Tongue (tissue), 2 donors: ENCODE data around the gene XXYLT1. TPM values are rescaled to one million over a fixed set of nuclear protein-coding genes. Genes with fewer than 3 reads are reported as not detected.
"Not testable (repeated sequence)": the region's sequence is repeated elsewhere in the genome, so short reads cannot be mapped to it uniquely, and the experiment has no call there.

ENCODE experiments used
- DNase-seq: peaks from one replicate; pipeline ENCODE4 v3.0.0-alpha.2; 2015
- total RNA-seq: library from RNA; depleted of rRNA; stranded (reverse); fragments of >200 nt; gene quantifications from one replicate; pipeline ENCODE4 v1.2.3, GENCODE V29; 2014

Gene XXYLT1
- total RNA-seq, 1 donor from 2014 or later = 29.5 TPM

DNA sequence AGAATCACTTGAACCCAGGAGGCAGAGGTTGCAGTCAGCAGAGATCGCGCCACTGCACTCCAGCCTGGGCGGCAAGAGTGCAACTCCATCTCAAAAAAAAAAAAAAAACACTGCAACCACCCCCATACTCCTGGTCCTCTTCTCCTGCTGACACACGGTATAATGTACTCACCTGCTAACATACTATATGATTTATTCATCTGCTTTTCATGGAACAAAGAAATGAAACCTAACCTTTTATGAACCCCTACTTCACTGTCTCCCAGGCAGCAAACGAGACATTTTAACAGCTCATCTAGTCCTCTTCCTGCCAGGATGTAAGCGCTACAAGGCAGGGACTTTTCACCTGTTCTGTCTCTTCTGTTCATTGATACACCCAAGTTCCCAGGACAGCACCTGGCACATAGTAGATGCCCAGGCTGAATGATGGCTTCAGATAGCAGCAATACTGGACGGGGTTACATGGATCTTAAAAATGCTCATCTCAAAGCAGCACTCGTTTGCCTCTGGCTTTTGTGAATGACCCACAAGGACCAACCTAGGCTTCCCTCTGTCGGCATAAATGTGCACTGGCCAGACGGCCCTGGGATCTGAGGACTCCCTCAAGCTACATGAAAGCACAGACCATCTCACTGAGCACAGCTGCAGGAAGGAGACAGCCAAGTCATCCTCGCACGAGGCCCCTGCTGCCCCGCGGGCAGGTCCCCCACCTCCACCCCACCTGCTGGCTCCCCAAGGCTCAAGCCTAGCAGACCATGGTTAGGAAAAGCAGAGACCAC is 20.3 kb downstream of the XXYLT1 start:
- peak; percentile 79 for DNase-seq

GRCh38 chr3:195249858-195250464 is 21.0 kb downstream of the XXYLT1 start:
- DNase-seq = no peak

GRCh38 chr3:195249057-195249770 is 21.7 kb downstream of the XXYLT1 start:
- DNase-seq = no peak

DNA sequence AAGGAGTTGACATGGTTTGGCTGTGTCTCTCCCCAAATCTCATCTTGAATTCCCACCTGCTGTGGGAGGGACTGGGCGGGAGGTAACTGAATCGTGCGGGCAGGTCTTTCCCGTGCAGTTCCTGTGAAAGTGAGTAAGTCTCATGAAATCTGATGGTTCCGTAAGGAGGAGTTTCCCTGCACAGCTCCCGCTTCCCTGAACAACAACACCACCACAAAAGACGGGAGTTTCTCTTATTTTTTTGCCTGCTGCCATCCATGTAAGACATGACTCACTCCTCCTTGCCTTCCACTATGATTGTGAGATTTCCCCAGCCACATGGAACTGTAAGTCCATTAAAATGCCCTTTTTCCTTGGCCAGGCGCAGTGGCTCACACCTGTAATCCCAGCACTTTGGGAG is 22.7 kb downstream of the XXYLT1 start:
- DNase-seq = no peak

- DNase-seq = no peak
Measured at GRCh38 chr3:195247863-195248189, 23.1 kb downstream of the XXYLT1 start.

- no peak for DNase-seq
Measured at GRCh38 chr3:195247086-195247862, 23.7 kb downstream of the XXYLT1 start.

DNA sequence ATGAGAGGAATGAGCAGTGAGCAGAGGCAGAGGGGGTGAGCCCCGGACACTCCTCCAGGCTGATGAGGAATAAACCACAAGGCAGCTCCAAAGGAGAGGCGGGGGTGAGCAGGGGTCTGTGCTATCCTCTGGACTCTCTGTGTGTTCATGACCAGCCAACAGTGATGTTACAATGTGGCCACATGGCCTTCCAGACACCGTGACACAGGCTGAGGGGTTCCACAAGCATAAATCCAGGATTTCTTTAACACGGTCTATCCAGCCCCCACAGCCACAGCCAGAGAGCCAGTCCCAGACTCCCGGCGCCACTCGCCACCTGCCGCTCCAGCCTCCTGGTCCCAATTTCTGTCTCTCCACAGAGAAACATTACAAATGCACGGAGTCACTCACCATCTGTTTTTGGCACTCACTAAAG is 24.4 kb downstream of the XXYLT1 start:
- peak; percentile 75 for DNase-seq

GRCh38 chr3:195245531-195245951 is 25.4 kb downstream of the XXYLT1 start:
- no peak for DNase-seq

DNA sequence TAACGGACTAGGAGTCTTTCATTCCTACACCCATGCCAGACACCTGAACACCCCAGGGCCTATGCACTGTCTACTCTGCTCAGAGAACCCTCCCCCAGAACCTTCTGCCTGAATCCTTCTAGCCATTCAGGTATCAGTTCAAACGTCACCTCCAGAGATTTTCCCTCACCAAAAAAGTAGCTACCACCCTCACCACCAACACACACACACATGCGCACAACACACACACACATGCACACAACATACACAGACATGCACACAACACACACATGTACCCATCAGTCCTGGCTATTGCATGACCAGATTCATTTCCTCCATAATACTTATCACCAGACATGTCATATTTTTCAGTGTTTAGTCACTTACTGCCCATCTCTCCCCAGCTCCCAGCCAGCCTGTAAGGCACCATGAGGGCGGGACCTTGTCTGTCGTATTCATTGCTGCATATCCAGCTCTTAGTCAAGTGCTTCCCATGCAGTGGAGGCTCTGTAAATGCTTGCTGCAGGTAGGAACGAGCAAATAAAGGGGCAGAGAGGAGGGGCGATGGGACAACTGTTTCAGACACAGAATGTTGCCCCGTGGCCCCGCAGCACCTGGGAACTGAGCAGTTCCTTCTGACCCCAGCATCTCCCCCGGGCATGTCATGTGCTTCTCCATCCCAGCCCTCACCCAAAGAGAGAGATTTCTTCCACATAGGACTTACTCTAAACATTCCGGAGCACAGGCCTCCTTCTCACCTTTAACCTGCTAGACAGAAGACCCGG is 29.2 kb downstream of the XXYLT1 start:
- DNase-seq = no peak

DNA sequence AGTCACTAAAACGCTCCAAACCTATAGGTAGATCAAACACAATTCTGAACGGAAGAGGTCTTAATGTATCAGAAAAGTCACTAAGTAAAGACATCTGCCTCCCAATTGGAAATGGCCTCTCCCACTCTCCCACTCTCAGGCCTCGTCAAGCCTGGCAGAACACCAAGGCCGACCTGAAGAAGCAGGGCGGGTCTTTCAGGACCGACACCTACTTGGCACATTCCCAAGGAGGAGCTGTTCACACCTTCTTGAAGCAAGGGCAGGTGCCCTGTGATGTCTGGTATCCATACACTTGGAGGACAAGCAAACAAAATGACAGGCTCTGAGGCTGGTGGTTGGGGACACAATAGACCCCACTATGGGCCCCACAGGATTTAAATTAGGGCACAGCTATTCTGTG is 30.0 kb downstream of the XXYLT1 start:
- DNase-seq = no peak

DNA sequence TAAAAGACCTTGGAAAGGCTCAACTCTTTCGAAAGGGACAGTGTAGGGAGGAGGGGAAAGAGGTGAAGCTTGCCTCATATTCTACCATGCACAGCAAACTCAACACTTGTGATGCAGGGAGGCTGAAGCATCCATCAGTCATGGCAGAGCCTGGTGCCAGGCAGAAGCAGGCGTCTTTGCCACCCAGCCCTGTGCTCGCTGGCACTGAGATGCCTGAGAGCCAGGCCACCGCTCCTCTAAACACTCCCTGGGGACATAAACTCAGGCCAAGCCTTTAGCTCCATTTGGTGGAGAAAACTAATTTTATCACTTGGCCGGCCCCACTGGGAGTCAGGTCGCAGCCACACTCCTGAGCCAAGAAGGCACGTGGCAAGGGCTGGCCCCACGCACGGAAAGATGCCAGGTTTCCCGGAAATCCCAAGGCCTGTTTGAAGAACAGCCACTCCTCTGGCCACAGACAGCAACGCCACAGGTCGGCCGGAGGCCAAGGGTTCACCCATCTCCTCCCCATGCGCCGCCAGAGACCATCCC is 30.7 kb downstream of the XXYLT1 start:
- DNase-seq = no peak

DNA sequence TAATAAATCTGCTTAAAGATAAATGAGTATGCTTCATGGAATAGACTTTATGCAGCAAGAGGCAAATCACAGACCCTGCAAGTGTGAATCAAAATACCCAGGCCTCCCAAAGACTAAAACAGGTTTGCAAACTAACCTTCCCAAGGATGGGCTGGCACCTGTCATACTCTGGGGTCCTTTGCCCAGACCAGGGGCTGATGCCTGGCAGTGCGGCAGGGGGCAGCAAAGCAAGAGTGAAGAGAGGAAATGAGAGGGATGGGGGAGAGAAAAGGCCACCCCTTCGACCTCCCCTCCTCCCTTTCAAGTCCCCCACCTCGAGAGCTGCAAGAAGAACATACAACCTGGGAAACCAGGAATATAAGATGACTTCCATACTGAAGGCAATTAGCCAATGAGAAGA is 31.8 kb downstream of the XXYLT1 start:
- DNase-seq = no peak

- peak; percentile 72 for DNase-seq
Measured at GRCh38 chr3:195238586-195239118, 32.3 kb downstream of the XXYLT1 start.

DNA sequence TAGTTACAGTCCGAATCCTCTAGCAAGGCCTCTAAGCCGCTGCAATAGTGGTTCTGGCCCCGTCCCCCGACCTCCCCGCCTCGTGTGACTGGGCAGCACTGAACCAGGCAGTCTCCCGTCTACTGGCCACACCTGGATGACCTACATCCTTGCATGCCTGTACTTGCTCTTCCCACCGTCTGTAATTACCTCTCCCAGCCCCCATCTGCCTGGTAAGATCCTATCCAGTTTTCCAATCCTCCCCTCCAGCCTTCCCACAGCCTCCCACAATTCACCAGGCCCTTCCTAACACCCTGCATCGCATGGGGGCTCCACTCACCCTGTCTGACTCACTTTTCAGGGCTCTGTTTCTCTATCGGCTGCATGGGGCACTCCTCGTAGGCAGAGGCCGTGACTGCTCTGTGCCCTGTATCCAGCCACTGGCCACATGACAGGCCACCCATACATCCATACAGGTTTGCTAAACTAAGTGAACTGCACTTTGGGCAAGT is 32.8 kb downstream of the XXYLT1 start:
- no peak for DNase-seq

GRCh38 chr3:195236801-195237570 is 34.0 kb downstream of the XXYLT1 start:
- no peak for DNase-seq

- no peak for DNase-seq
Measured at GRCh38 chr3:195236076-195236798, 34.7 kb downstream of the XXYLT1 start.

DNA sequence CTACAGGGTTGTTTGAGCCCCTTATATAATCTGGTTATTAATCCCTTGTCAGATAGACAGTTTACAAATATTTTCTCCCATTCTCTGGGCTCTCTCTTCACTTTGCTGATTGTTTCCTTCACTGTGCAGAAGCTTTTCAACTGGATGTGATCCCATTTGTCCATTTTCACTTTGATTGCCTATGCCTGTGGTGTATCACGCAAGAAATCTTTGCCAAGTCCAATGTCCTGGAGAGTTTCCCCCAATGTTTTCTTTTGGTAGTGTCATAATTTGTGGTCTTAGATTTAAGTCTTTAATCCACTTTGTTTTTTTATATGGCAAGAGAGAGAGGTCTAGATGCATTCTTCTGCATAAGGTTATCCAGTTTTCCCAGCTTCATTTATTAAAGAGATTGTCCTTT is 40.7 kb downstream of the XXYLT1 start:
- no peak for DNase-seq

DNA sequence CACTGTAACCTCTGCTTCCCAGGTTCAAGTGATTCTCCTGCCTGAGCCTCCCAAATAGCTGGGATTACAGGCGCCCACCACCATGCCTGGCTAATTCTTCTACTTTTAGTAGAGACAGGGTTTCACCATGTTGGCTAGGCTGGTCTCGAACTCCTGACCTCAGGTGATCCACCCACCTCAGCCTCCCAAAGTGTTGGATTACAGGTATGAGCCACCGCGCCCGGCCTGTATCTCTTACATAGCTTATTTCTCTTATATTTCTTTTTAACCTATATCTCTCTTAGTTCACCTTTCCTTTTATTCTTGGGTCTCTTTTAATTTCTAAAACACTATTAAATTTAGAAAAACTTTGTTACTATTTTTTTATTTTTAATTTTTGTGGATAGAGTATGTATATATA is 42.1 kb downstream of the XXYLT1 start:
- DNase-seq = not testable (repeated sequence)

GRCh38 chr3:195227871-195228270 is 43.1 kb downstream of the XXYLT1 start:
- DNase-seq = no peak
